K562 (cell line): ENCODE data around the gene LCN15. TPM values are rescaled to one million over a fixed set of nuclear protein-coding genes. Genes with fewer than 3 reads are reported as not detected.
A peak's percentile ranks its signal among the peaks of the same experiment; 100 is the strongest.

Experiments used
- ATAC-seq: fragments of 200-7000 bp; cut with Tn5 transposase; 3 replicates; pipeline ENCODE4 v1.9.1; 2020; ENCODE audit warnings: moderate library complexity
- BruUV-seq: library from RNA; stranded (reverse); fragments of 400-500 nt; replicated peaks from 2 replicates; lab custom pipeline; 2021; lab: Mats Ljungman, UMichigan
- CTCF ChIA-PET: fragments of 300-600 bp; formaldehyde crosslinking; extraction: SDS; loops from one replicate; lab custom pipeline; 2021; ENCODE audit warnings: low intra/inter-chr PET ratio; lab: Yijun Ruan, JAX
- POLR2A ChIA-PET: fragments of 300-600, 350-650 bp; sonication (Branson Sonifier 250); formaldehyde crosslinking; extraction: SDS; loops from one replicate; lab custom pipeline; 2021; ENCODE audit warnings: antibody characterized with exemption, inconsistent platforms; lab: Yijun Ruan, JAX
- DNase-seq, 4 experiments: peaks; one replicate each; pipeline versions ENCODE4 v3.0.0 to v3.0.0-alpha.2; 2011 to 2018; ENCODE audit warnings: low spot score in 3 of 4, mixed read lengths in 3 of 4; ENCODE audit errors: extremely low read depth in 1 of 4
- FAIRE-seq: peaks from 2 replicates; lab custom pipeline; 2011; peaks lifted over from hg19 to GRCh38; lab: Jason Lieb, UNC
- H2AFZ ChIP-seq: 2 replicates; pipeline ENCODE4 v1.6.0; 2011; ENCODE audit warnings: low read depth, low read length, control low read depth, inconsistent platforms
- H3K27ac ChIP-seq: fragments of 200-600 bp; 3 replicates; pipeline ENCODE4 v1.8.0; 2011; ENCODE audit warnings: low read depth, mild to moderate bottlenecking, control low read depth, inconsistent platforms, low read length, moderate library complexity, mixed read lengths; ENCODE audit errors: extremely low read depth
- H3K27me3 ChIP-seq, 2 experiments: fragments of 300-600 bp in 1 of 2; 2 replicates in 1 of 2; 3 replicates in 1 of 2; pipeline versions ENCODE4 v1.6.0 to v1.8.0; 2011; ENCODE audit warnings: inconsistent platforms in 2 of 2, low read length in 2 of 2, mild to moderate bottlenecking in 1 of 2, mixed read lengths in 1 of 2, moderate library complexity in 1 of 2; ENCODE audit not compliant: control insufficient read depth in 2 of 2, insufficient read depth in 2 of 2
- H3K36me3 ChIP-seq: fragments of 300-600 bp; 3 replicates; pipeline ENCODE4 v1.8.0; 2011; ENCODE audit warnings: mild to moderate bottlenecking, low read length, inconsistent platforms; ENCODE audit not compliant: control insufficient read depth, insufficient read depth
- H3K4me1 ChIP-seq, 2 experiments: fragments of 200-600 bp in 1 of 2; replicated peaks in 1 of 2; 2 replicates in 1 of 2; 3 replicates in 1 of 2; pipeline versions ENCODE4 v1.5.1 to v1.8.0; 2011; ENCODE audit warnings: inconsistent platforms in 2 of 2, low read length in 2 of 2, mild to moderate bottlenecking in 1 of 2, mixed read lengths in 1 of 2, moderate library complexity in 1 of 2; ENCODE audit not compliant: control insufficient read depth in 2 of 2, insufficient read depth in 2 of 2
- H3K4me2 ChIP-seq: 2 replicates; pipeline ENCODE4 v1.6.1; 2011; ENCODE audit warnings: low read length, control low read depth, inconsistent platforms, mixed read lengths; ENCODE audit not compliant: insufficient read depth
- H3K4me3 ChIP-seq: fragments of 200-600 bp; sonication (generic), shearing (Covaris generic); 2 replicates; pipeline ENCODE4 v1.5.1; 2016; ENCODE audit warnings: control low read depth, inconsistent platforms
- H3K79me2 ChIP-seq: fragments of 200-600 bp; 3 replicates; pipeline ENCODE4 v1.8.0; 2011; ENCODE audit warnings: low read length, inconsistent platforms; ENCODE audit not compliant: control insufficient read depth, insufficient read depth
- H3K9ac ChIP-seq, 2 experiments: 2 replicates each; pipeline versions ENCODE4 v1.6.0 to v1.6.1; 2011; ENCODE audit warnings: low read depth in 2 of 2, low read length in 2 of 2, control low read depth in 1 of 2, inconsistent platforms in 1 of 2, mild to moderate bottlenecking in 1 of 2, mixed read lengths in 1 of 2; ENCODE audit not compliant: insufficient read depth in 1 of 2
- H3K9me1 ChIP-seq: one replicate; pipeline ENCODE4 v1.6.0; 2011; ENCODE audit warnings: inconsistent platforms, mild to moderate bottlenecking, low read length, moderate library complexity; ENCODE audit not compliant: control insufficient read depth, insufficient read depth
- H3K9me3 ChIP-seq: replicated peaks from 2 replicates; pipeline ENCODE4 v1.5.1; 2011; ENCODE audit warnings: low read depth, low read length, inconsistent platforms; ENCODE audit not compliant: control insufficient read depth, insufficient read depth
- H4K20me1 ChIP-seq: replicated peaks from 2 replicates; pipeline ENCODE4 v1.6.1; 2011; ENCODE audit warnings: low read length, inconsistent platforms, mixed read lengths; ENCODE audit not compliant: control insufficient read depth, insufficient read depth
- CREM ChIP-seq: IDR thresholded peaks from 2 replicates; pipeline ENCODE4 v1.6.1; 2014; ENCODE audit warnings: antibody characterized with exemption, low read depth
- CUX1 ChIP-seq: fragments of 200-800 bp; sonication (Bioruptor generic); IDR thresholded peaks from 2 replicates; pipeline ENCODE4 v1.6.1; 2016; ENCODE audit warnings: missing genetic modification characterization, missing compliant biosample characterization
- ETV5 ChIP-seq: sonication (generic); formaldehyde crosslinking; IDR thresholded peaks from 2 replicates; pipeline ENCODE4 v1.4.0; 2020; ENCODE audit warnings: low read depth, mild to moderate bottlenecking, missing genetic modification reagents
- PRDM10 ChIP-seq: fragments of 450-650 bp; IDR thresholded peaks from 2 replicates; pipeline ENCODE4 v1.6.1; 2018; ENCODE audit not compliant: partially characterized antibody
- ZKSCAN8 ChIP-seq: fragments of 200-800 bp; sonication (Bioruptor generic); IDR thresholded peaks from 2 replicates; pipeline ENCODE4 v1.6.1; 2016; ENCODE audit warnings: missing genetic modification characterization, missing compliant biosample characterization
- ZNF124 ChIP-seq: sonication (generic); formaldehyde crosslinking; IDR thresholded peaks from 2 replicates; pipeline ENCODE4 v1.8.1; 2022; ENCODE audit warnings: missing genetic modification reagents
- WGBS: fragments of 100-300 bp; shearing (Covaris generic); methylation state at CpG from one replicate; pipeline ENCODE4 v1.1.6; 2016; ENCODE audit warnings: low coverage, mixed read lengths; ENCODE audit not compliant: insufficient coverage; ENCODE audit errors: missing lambda C conversion rate; 5-methylcytosine and 5-hydroxymethylcytosine counted together
- in situ Hi-C: fragments of 300-500 bp; cut with MboI; formaldehyde crosslinking; loops from 4 replicates; pipeline ENCODE4 v1.15.0; 2018; ENCODE audit warnings: inconsistent platforms, mixed read lengths
- intact Hi-C: fragments of 100-400 bp; cut with micrococcal nuclease; formaldehyde crosslinking; loops from 2 replicates; pipeline ENCODE4 v1.14.2; 2022
- polyA plus RNA-seq, 8 experiments: library from polyadenylated mRNA; depleted of rRNA in 4 of 8; stranded (reverse) in 5 of 8; unstranded in 3 of 8; fragments of >200 nt; fragmentation: Nextera tagmentation in 2 of 8; fragmentation: Illumina TruSeq in 1 of 8; extraction: Ambion mirVana in 2 of 8; extraction: Trizol in 1 of 8; gene quantifications; 2 replicates each; pipeline versions ENCODE4 v1.2.1 to v1.2.3, GENCODE V29; 2011 to 2014; ENCODE audit warnings: inconsistent platforms in 1 of 8, missing spikeins in 1 of 8
- total RNA-seq, 7 experiments: library from RNA; depleted of rRNA in 6 of 7; stranded (reverse); fragments of >200 nt in 6 of 7; fragmentation: Illumina TruSeq in 2 of 7; extraction: Trizol in 2 of 7; gene quantifications; 2 replicates each; pipeline versions ENCODE4 v1.2.1 to v1.2.3, GENCODE V29; 2011 to 2021; ENCODE audit warnings: low replicate concordance in 1 of 7
- TF ChIP-seq, protein P1 (sequence below): fragments of 250-450 bp; sonication (Bioruptor Pico); IDR thresholded peaks from 2 replicates; pipeline ENCODE4 v1.5.0; 2021

Gene LCN15
- total and polyA plus RNA-seq, 9 of the 15 experiments (the other 6 are each of a cell fraction or from before 2014, with no cell fraction given): 0.66 TPM; not detected in 8

DNA sequence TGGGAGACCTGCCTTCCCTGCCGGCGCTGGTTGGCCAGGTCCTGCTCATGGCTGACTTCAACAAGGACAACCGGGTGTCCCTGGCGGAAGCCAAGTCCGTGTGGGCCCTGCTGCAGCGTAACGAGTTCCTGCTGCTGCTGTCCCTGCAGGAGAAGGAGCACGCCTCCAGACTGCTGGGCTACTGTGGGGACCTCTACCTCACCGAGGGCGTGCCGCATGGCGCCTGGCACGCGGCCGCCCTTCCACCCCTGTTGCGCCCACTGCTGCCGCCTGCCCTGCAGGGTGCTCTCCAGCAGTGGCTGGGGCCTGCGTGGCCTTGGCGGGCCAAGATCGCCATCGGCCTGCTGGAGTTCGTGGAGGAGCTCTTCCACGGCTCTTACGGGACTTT, 41.4 kb downstream of the LCN15 start (continued):
- TF ChIP-seq, protein P1, sequence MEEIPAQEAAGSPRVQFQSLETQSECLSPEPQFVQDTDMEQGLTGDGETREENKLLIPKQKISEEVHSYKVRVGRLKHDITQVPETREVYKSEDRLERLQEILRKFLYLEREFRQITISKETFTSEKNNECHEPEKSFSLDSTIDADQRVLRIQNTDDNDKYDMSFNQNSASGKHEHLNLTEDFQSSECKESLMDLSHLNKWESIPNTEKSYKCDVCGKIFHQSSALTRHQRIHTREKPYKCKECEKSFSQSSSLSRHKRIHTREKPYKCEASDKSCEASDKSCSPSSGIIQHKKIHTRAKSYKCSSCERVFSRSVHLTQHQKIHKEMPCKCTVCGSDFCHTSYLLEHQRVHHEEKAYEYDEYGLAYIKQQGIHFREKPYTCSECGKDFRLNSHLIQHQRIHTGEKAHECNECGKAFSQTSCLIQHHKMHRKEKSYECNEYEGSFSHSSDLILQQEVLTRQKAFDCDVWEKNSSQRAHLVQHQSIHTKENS: no peak

GRCh38 chr9:136722093-136722968, 42.0 kb downstream of the LCN15 start:
- no peak for FAIRE-seq
- Histone ChIP-seq H3K27me3 (no peaks in the 10 kb centered on the region), H3K9me1 (no peaks in the 10 kb centered on the region), H3K79me2 (peaks cover 39% of the 10 kb centered on the region), H3K36me3 (peaks cover 66% of the 10 kb centered on the region), H3K4me3 (no peak overlapping the region), H3K9me3 (no peaks in the 10 kb centered on the region), H3K4me2 (no peak overlapping the region), H4K20me1 (peaks cover 49% of the 10 kb centered on the region), H3K27ac (no peak overlapping the region), H3K4me1 (peaks cover 15 to 87% of the 10 kb centered on the region in 2 experiments; a peak in 4 of 5 replicates), H2AFZ (no peak overlapping the region), H3K9ac (peak overlapping the region in 1 of 2 experiments; percentile 82; a peak in 2 of 4 replicates)
- in situ Hi-C loops: no loop called here
- WGBS: 86% methylated on average over 24 of the region's 31 CpGs
- CTCF ChIA-PET: no interaction called here
- BruUV-seq: no TSS peak
- DNase-seq: no peak
- POLR2A ChIA-PET: interaction anchor here (0.6 to 1.7 kb wide), 4 partner anchors 9 to 51 kb away, joined by 3 to 9 read pairs (median 4); no protein-coding TSS in a partner anchor
- ATAC-seq: no peak
- intact Hi-C loops: no loop called here
- no peak for TF ChIP-seq ZNF124
- no peak for TF ChIP-seq CREM
- TF ChIP-seq PRDM10: no peak
- TF ChIP-seq ZKSCAN8 (CRISPR knock-in tag): no peak
- no peak for TF ChIP-seq ETV5 (CRISPR knock-in tag)
- TF ChIP-seq CUX1 (CRISPR knock-in tag): no peak
